Measurements from ENCODE around the gene TRIM63. TPM values are rescaled to one million over a fixed set of nuclear protein-coding genes. Genes with fewer than 3 reads are reported as not detected.

TRIM63 gene
- total and polyA plus RNA-seq, 2 donors (not counting 1 experiment from before 2014, with no cell fraction given), result not detected

DNA sequence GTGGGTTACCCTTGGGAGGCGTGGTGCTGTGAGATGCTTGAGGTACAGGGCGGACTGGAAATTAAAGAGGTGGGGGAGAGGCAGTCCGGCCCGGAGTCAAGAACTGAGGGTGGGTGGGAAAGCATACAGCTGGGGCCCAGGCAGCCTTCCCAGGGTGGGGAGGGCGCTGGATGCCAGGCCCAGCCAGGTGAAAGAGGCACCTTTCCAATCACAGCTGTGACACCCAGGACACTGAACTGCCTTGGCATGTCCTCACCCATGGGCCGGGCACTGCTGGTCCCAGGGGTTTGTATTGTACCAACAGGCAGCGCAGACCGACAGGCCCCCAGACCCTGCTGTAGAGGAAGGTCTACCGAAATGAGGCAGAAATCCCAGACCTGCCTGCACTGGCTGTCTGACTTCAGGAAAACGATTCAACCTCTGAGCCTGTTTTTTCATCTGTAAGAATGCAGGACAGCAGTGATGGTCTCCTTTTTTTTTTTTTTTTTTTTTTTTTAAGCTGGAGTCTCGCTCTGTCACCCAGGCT is 30.6 kb downstream of the TRIM63 start:
- H3K36me3 ChIP-seq (ENCODE audit: control insufficient read depth, insufficient read depth, low read length), result no peaks in the 10 kb centered on the region
- no peak overlapping the region for H2AFZ ChIP-seq (ENCODE audit: low read length)
- H3K27ac ChIP-seq (ENCODE audit: insufficient read depth, low read length), result no peak overlapping the region
- DNase-seq (ENCODE audit: low read depth in 2 of 2), result no peak
- no peaks in the 10 kb centered on the region for H4K20me1 ChIP-seq (ENCODE audit: control insufficient read depth, extremely low read depth, insufficient read depth, low read length)
- H3K4me1 ChIP-seq (ENCODE audit: control insufficient read depth, extremely low read depth, insufficient read depth, low read length), result peaks cover 10% of the 10 kb centered on the region
- no peak overlapping the region for H3K4me3 ChIP-seq (replicated peaks in 1 of 4; ENCODE audit: control extremely low read depth in 1 of 4, insufficient read depth in 1 of 4, low read depth in 3 of 4, low read length in 4 of 4)
- H3K27me3 ChIP-seq (ENCODE audit: control insufficient read depth, insufficient read depth, low read length), result peaks cover 10% of the 10 kb centered on the region
- H3K4me2 ChIP-seq (ENCODE audit: extremely low read depth, insufficient read depth, low read length), result no peak overlapping the region
- no peak for TF ChIP-seq EZH2 (IDR thresholded peaks at IDR 0.05; ENCODE audit: low read length, missing control alignments)
- TF ChIP-seq, protein P1, sequence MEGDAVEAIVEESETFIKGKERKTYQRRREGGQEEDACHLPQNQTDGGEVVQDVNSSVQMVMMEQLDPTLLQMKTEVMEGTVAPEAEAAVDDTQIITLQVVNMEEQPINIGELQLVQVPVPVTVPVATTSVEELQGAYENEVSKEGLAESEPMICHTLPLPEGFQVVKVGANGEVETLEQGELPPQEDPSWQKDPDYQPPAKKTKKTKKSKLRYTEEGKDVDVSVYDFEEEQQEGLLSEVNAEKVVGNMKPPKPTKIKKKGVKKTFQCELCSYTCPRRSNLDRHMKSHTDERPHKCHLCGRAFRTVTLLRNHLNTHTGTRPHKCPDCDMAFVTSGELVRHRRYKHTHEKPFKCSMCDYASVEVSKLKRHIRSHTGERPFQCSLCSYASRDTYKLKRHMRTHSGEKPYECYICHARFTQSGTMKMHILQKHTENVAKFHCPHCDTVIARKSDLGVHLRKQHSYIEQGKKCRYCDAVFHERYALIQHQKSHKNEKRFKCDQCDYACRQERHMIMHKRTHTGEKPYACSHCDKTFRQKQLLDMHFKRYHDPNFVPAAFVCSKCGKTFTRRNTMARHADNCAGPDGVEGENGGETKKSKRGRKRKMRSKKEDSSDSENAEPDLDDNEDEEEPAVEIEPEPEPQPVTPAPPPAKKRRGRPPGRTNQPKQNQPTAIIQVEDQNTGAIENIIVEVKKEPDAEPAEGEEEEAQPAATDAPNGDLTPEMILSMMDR (conservative IDR thresholded peaks at IDR 0.05 in 1 of 2, IDR thresholded peaks at IDR 0.05 in 1 of 2; ENCODE audit: low read depth in 1 of 2, low read length in 2 of 2), result no peak
- H3K9me3 ChIP-seq (ENCODE audit: control insufficient read depth, insufficient read depth, low read depth, low read length), result no peaks in the 10 kb centered on the region
- H3K9ac ChIP-seq (ENCODE audit: insufficient read depth, low read length), result no peak overlapping the region
- no peaks in the 10 kb centered on the region for H3K79me2 ChIP-seq (ENCODE audit: control insufficient read depth, insufficient read depth, low read length)

DNA sequence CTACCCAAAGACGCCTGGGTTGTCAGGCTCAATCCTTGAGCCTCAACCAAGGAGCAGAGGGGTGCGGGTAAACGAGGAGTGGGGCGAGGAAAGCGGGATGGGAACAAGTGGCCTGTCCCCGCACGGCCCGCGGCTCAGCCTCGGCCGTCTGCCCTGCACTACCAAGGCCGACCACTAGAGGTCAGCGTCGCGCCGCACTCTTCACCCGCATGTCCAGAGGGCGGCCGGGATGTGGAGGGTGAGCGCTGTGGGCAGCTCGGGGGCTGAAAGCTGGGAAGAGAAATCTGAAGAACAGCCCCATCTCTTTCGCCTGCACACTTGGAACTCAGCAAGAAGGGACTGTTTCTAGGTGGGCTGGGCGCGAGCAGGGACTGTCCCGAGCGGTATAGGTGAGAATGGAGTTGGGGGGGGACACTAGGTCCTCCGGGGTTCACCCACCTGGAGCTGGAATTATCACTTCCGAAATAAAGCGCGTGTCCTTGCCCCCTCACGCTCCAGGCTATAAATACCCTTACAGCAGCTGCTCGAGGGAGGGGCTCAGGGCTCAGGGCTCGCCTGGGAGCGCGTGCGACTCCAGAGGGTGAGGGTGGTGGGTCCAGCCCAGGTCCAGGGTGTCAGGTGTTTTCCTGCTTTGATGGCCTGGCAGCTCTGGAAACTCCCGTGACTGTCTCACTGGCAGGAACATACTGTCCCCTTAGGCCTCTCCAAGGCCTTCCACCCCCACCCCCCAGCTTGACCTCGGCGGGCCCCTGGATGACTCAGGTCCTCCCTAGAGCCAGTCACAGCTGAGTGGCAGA is 31.3 kb downstream of the TRIM63 start:
- Histone ChIP-seq H3K9me3 (ENCODE audit: control insufficient read depth, insufficient read depth, low read depth, low read length) (no peaks in the 10 kb centered on the region), H3K9ac (ENCODE audit: insufficient read depth, low read length) (peak overlapping the region; percentile 51), H3K36me3 (ENCODE audit: control insufficient read depth, insufficient read depth, low read length) (no peaks in the 10 kb centered on the region), H3K27ac (ENCODE audit: insufficient read depth, low read length) (no peak overlapping the region), H3K27me3 (ENCODE audit: control insufficient read depth, insufficient read depth, low read length) (peaks cover 10% of the 10 kb centered on the region), H3K79me2 (ENCODE audit: control insufficient read depth, insufficient read depth, low read length) (no peaks in the 10 kb centered on the region), H2AFZ (ENCODE audit: low read length) (peak overlapping the region; percentile 99), H3K4me2 (ENCODE audit: extremely low read depth, insufficient read depth, low read length) (peak overlapping the region; percentile 92), H3K4me1 (ENCODE audit: control insufficient read depth, extremely low read depth, insufficient read depth, low read length) (peaks cover 10% of the 10 kb centered on the region), H4K20me1 (ENCODE audit: control insufficient read depth, extremely low read depth, insufficient read depth, low read length) (no peaks in the 10 kb centered on the region), H3K4me3 (replicated peaks in 1 of 4; ENCODE audit: control extremely low read depth in 1 of 4, insufficient read depth in 1 of 4, low read depth in 3 of 4, low read length in 4 of 4) (peak overlapping the region; percentile 73 to 91 (median 82))
- DNase-seq (ENCODE audit: low read depth in 2 of 2), result peak; percentile 43 to 65
- TF ChIP-seq, protein P1 (conservative IDR thresholded peaks at IDR 0.05 in 1 of 2, IDR thresholded peaks at IDR 0.05 in 1 of 2; ENCODE audit: low read depth in 1 of 2, low read length in 2 of 2), result peak; percentile 92
- no peak for TF ChIP-seq EZH2 (IDR thresholded peaks at IDR 0.05; ENCODE audit: low read length, missing control alignments)

DNA sequence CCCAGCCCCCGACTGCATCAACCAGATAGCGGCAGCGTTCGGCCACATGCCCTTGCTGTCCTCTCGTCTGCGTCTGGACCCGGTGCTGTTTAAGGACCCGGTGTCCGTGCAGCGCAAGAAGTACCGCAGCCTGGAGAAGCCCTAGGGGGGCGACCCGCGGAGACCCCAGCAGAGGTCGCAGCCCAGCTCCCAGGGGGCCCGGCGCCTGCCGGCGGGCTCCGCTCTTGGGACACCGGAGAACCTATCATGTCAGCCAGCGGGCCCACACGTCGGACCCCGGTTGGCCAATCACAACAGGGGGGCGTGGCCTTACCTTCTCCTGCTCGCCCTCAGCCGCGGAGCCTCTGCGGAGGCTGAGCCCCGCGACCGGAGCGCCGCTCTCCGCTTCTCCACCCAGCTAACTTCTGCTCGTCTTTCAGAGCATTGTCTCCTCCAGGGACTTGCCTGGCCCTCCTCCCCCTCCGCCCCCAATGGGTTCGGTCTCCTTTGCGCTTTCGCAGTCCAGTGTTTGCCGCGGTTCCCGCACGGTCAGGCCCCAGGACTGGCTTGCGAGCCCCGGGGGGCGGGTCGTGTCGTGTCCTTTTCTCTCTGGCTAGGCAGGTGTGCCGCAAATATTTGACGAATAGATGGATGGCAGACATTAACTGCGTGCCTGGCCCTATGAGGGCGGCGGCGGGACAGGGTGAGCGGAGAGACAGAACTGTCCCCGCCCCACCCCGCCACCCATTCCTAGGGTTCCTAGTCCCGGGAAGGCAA is 32.0 kb downstream of the TRIM63 start:
- peak; percentile 88 for DNase-seq (ENCODE audit: low read depth in 2 of 2)
- Histone ChIP-seq H3K27me3 (ENCODE audit: control insufficient read depth, insufficient read depth, low read length) (peaks cover 13% of the 10 kb centered on the region), H3K27ac (ENCODE audit: insufficient read depth, low read length) (no peak overlapping the region), H2AFZ (ENCODE audit: low read length) (peak overlapping the region; percentile 99), H3K4me3 (replicated peaks in 1 of 4; ENCODE audit: control extremely low read depth in 1 of 4, insufficient read depth in 1 of 4, low read depth in 3 of 4, low read length in 4 of 4) (peak overlapping the region; percentile 73 to 91 (median 82)), H3K4me1 (ENCODE audit: control insufficient read depth, extremely low read depth, insufficient read depth, low read length) (peaks cover 10% of the 10 kb centered on the region), H3K4me2 (ENCODE audit: extremely low read depth, insufficient read depth, low read length) (peak overlapping the region; percentile 92), H3K36me3 (ENCODE audit: control insufficient read depth, insufficient read depth, low read length) (no peaks in the 10 kb centered on the region), H3K79me2 (ENCODE audit: control insufficient read depth, insufficient read depth, low read length) (no peaks in the 10 kb centered on the region), H3K9ac (ENCODE audit: insufficient read depth, low read length) (peak overlapping the region; percentile 51), H4K20me1 (ENCODE audit: control insufficient read depth, extremely low read depth, insufficient read depth, low read length) (no peaks in the 10 kb centered on the region), H3K9me3 (ENCODE audit: control insufficient read depth, insufficient read depth, low read depth, low read length) (no peaks in the 10 kb centered on the region)
- TF ChIP-seq, protein P1 (conservative IDR thresholded peaks at IDR 0.05 in 1 of 2, IDR thresholded peaks at IDR 0.05 in 1 of 2; ENCODE audit: low read depth in 1 of 2, low read length in 2 of 2), result no peak
- no peak for TF ChIP-seq EZH2 (IDR thresholded peaks at IDR 0.05; ENCODE audit: low read length, missing control alignments)
